ENCODE data around the gene CCDC174. TPM values are rescaled to one million over a fixed set of nuclear protein-coding genes. Genes with fewer than 3 reads are reported as not detected.

CCDC174 gene
- total and polyA plus RNA-seq, 10 of the 15 experiments (the other 5 are each of a cell fraction or from before 2014, with no cell fraction given) = 11.6 to 31.3 (median 19.1) TPM

- TF ChIP-seq HDAC6 (IDR thresholded peaks at IDR 0.05; ENCODE audit: unreplicated experiment) (no peak), ETV6 (conservative IDR thresholded peaks at IDR 0.05 in 1 of 2, IDR thresholded peaks at IDR 0.05 in 1 of 2; ENCODE audit: borderline replicate concordance in 1 of 2, low read depth in 1 of 2) (no peak), CEBPB (IDR thresholded peaks at IDR 0.05; ENCODE audit: borderline replicate concordance in 1 of 2, low read depth in 2 of 2, low read length in 2 of 2) (no peak), PML (IDR thresholded peaks at IDR 0.05; ENCODE audit: low read length) (peak; percentile 81), BMI1 (IDR thresholded peaks at IDR 0.05; ENCODE audit: borderline replicate concordance) (no peak), HDAC2 (IDR thresholded peaks at IDR 0.05) (no peak), PBX3 (IDR thresholded peaks at IDR 0.05; ENCODE audit: insufficient replicate concordance, low read depth, low read length) (no peak), MAX (IDR thresholded peaks at IDR 0.05; ENCODE audit: low read depth, low read length) (no peak), CBFB (IDR thresholded peaks at IDR 0.05; ENCODE audit: low read depth) (peak; percentile 7; the same call in 1 of the 2 replicates), RUNX3 (IDR thresholded peaks at IDR 0.05; ENCODE audit: low read length) (no peak), POLR2A (IDR thresholded peaks at IDR 0.05; ENCODE audit: low read depth, low read length) (no peak), MTA2 (IDR thresholded peaks at IDR 0.05; ENCODE audit: low read depth) (no peak), TAF1 (IDR thresholded peaks at IDR 0.05; ENCODE audit: borderline replicate concordance, low read depth, low read length) (no peak), ATF2 (IDR thresholded peaks at IDR 0.05; ENCODE audit: low read length) (0 out of 2 replicates have a peak, but pooled peaks have one; percentile 3), EGR1 (IDR thresholded peaks at IDR 0.05; ENCODE audit: borderline replicate concordance in 1 of 2, low read depth in 2 of 2, low read length in 2 of 2) (no peak)
Measured at GRCh38 chr3:14691719-14692118, 40.2 kb downstream of the CCDC174 start (continued).
